ENCODE measurements around the gene ACCS.

GRCh38 chr11:44065161-44065661, 859 bp upstream of the ACCS start:
- TF ChIP-seq, protein P1, sequence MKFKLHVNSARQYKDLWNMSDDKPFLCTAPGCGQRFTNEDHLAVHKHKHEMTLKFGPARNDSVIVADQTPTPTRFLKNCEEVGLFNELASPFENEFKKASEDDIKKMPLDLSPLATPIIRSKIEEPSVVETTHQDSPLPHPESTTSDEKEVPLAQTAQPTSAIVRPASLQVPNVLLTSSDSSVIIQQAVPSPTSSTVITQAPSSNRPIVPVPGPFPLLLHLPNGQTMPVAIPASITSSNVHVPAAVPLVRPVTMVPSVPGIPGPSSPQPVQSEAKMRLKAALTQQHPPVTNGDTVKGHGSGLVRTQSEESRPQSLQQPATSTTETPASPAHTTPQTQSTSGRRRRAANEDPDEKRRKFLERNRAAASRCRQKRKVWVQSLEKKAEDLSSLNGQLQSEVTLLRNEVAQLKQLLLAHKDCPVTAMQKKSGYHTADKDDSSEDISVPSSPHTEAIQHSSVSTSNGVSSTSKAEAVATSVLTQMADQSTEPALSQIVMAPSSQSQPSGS (tag by site-specific recombination; IDR thresholded peaks at IDR 0.05; ENCODE audit: low read depth): no peak
- TF ChIP-seq REST (tag by site-specific recombination; IDR thresholded peaks at IDR 0.05) (no peak), ZNF600 (tag by site-specific recombination; IDR thresholded peaks at IDR 0.05) (no peak), CTCF (tag by site-specific recombination; IDR thresholded peaks at IDR 0.05) (no peak), ZNF16 (tag by site-specific recombination; IDR thresholded peaks at IDR 0.05; ENCODE audit: low read depth) (no peak), KLF9 (tag by site-specific recombination; IDR thresholded peaks at IDR 0.05; ENCODE audit: low read depth) (no peak), ZNF747 (tag by site-specific recombination; IDR thresholded peaks at IDR 0.05) (no peak), ZNF423 (tag by site-specific recombination; IDR thresholded peaks at IDR 0.05) (no peak), ZNF211 (tag by site-specific recombination; IDR thresholded peaks at IDR 0.05; ENCODE audit: low read depth) (no peak), ZNF10 (tag by site-specific recombination; IDR thresholded peaks at IDR 0.05) (no peak)
- TF ChIP-seq, protein P2, sequence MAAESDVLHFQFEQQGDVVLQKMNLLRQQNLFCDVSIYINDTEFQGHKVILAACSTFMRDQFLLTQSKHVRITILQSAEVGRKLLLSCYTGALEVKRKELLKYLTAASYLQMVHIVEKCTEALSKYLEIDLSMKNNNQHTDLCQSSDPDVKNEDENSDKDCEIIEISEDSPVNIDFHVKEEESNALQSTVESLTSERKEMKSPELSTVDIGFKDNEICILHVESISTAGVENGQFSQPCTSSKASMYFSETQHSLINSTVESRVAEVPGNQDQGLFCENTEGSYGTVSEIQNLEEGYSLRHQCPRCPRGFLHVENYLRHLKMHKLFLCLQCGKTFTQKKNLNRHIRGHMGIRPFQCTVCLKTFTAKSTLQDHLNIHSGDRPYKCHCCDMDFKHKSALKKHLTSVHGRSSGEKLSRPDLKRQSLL (tag by site-specific recombination; IDR thresholded peaks at IDR 0.05): no peak
- TF ChIP-seq, protein P3, sequence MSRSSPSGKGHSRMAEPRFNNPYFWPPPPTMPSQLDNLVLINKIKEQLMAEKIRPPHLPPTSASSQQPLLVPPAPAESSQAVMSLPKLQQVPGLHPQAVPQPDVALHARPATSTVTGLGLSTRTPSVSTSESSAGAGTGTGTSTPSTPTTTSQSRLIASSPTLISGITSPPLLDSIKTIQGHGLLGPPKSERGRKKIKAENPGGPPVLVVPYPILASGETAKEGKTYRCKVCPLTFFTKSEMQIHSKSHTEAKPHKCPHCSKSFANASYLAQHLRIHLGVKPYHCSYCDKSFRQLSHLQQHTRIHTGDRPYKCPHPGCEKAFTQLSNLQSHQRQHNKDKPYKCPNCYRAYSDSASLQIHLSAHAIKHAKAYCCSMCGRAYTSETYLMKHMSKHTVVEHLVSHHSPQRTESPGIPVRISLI (tag by site-specific recombination; IDR thresholded peaks at IDR 0.05): no peak

All from HEK293 (cell line).